ENCODE measurements around the gene SLC47A2. TPM values are rescaled to one million over a fixed set of nuclear protein-coding genes. Genes with fewer than 3 reads are reported as not detected.

SLC47A2 gene
- total and polyA plus RNA-seq, 2 donors (not counting 1 experiment from before 2014, with no cell fraction given) = not detected

GRCh38 chr17:19654342-19654886 is 62.0 kb downstream of the SLC47A2 start:
- H3K4me2 ChIP-seq (ENCODE audit: extremely low read depth, insufficient read depth, low read length) = no peak overlapping the region
- H3K27me3 ChIP-seq (ENCODE audit: control insufficient read depth, insufficient read depth, low read length) = no peaks in the 10 kb centered on the region
- no peak overlapping the region for H3K9ac ChIP-seq (ENCODE audit: insufficient read depth, low read length)
- no peaks in the 10 kb centered on the region for H4K20me1 ChIP-seq (ENCODE audit: control insufficient read depth, extremely low read depth, insufficient read depth, low read length)
- H3K4me1 ChIP-seq (ENCODE audit: control insufficient read depth, extremely low read depth, insufficient read depth, low read length) = no peaks in the 10 kb centered on the region
- no peak overlapping the region for H2AFZ ChIP-seq (ENCODE audit: low read length)
- H3K79me2 ChIP-seq (ENCODE audit: control insufficient read depth, insufficient read depth, low read length) = no peaks in the 10 kb centered on the region
- H3K4me3 ChIP-seq (replicated peaks in 1 of 4; ENCODE audit: control extremely low read depth in 1 of 4, insufficient read depth in 1 of 4, low read depth in 3 of 4, low read length in 4 of 4) = no peak overlapping the region
- no peak for DNase-seq (ENCODE audit: low read depth in 2 of 2)
- no peaks in the 10 kb centered on the region for H3K9me3 ChIP-seq (ENCODE audit: control insufficient read depth, insufficient read depth, low read depth, low read length)
- H3K36me3 ChIP-seq (ENCODE audit: control insufficient read depth, insufficient read depth, low read length) = no peaks in the 10 kb centered on the region
- H3K27ac ChIP-seq (ENCODE audit: insufficient read depth, low read length) = no peak overlapping the region
- TF ChIP-seq EZH2 (IDR thresholded peaks at IDR 0.05; ENCODE audit: low read length, missing control alignments) (no peak), CTCF (conservative IDR thresholded peaks at IDR 0.05 in 1 of 2, IDR thresholded peaks at IDR 0.05 in 1 of 2; ENCODE audit: low read depth in 1 of 2, low read length in 2 of 2) (no peak)

- Histone ChIP-seq H3K27ac (ENCODE audit: insufficient read depth, low read length) (no peak overlapping the region), H4K20me1 (ENCODE audit: control insufficient read depth, extremely low read depth, insufficient read depth, low read length) (no peaks in the 10 kb centered on the region), H2AFZ (ENCODE audit: low read length) (no peak overlapping the region), H3K9ac (ENCODE audit: insufficient read depth, low read length) (no peak overlapping the region), H3K36me3 (ENCODE audit: control insufficient read depth, insufficient read depth, low read length) (no peaks in the 10 kb centered on the region), H3K4me3 (replicated peaks in 1 of 4; ENCODE audit: control extremely low read depth in 1 of 4, insufficient read depth in 1 of 4, low read depth in 3 of 4, low read length in 4 of 4) (no peak overlapping the region), H3K4me1 (ENCODE audit: control insufficient read depth, extremely low read depth, insufficient read depth, low read length) (peaks cover 7% of the 10 kb centered on the region), H3K79me2 (ENCODE audit: control insufficient read depth, insufficient read depth, low read length) (no peaks in the 10 kb centered on the region), H3K9me3 (ENCODE audit: control insufficient read depth, insufficient read depth, low read depth, low read length) (no peaks in the 10 kb centered on the region), H3K4me2 (ENCODE audit: extremely low read depth, insufficient read depth, low read length) (no peak overlapping the region), H3K27me3 (ENCODE audit: control insufficient read depth, insufficient read depth, low read length) (no peaks in the 10 kb centered on the region)
- DNase-seq (ENCODE audit: low read depth in 2 of 2) = no peak
- TF ChIP-seq CTCF (conservative IDR thresholded peaks at IDR 0.05 in 1 of 2, IDR thresholded peaks at IDR 0.05 in 1 of 2; ENCODE audit: low read depth in 1 of 2, low read length in 2 of 2) = no peak
- TF ChIP-seq EZH2 (IDR thresholded peaks at IDR 0.05; ENCODE audit: low read length, missing control alignments) = no peak
These were observed 63.8 kb downstream of the SLC47A2 start for GRCh38 chr17:19652595-19652994.

- Histone ChIP-seq H2AFZ (ENCODE audit: low read length) (no peak overlapping the region), H3K27me3 (ENCODE audit: control insufficient read depth, insufficient read depth, low read length) (no peaks in the 10 kb centered on the region), H4K20me1 (ENCODE audit: control insufficient read depth, extremely low read depth, insufficient read depth, low read length) (no peaks in the 10 kb centered on the region), H3K4me1 (ENCODE audit: control insufficient read depth, extremely low read depth, insufficient read depth, low read length) (peaks cover 12% of the 10 kb centered on the region), H3K9me3 (ENCODE audit: control insufficient read depth, insufficient read depth, low read depth, low read length) (no peaks in the 10 kb centered on the region), H3K4me2 (ENCODE audit: extremely low read depth, insufficient read depth, low read length) (no peak overlapping the region), H3K27ac (ENCODE audit: insufficient read depth, low read length) (no peak overlapping the region), H3K79me2 (ENCODE audit: control insufficient read depth, insufficient read depth, low read length) (no peaks in the 10 kb centered on the region), H3K36me3 (ENCODE audit: control insufficient read depth, insufficient read depth, low read length) (no peaks in the 10 kb centered on the region), H3K9ac (ENCODE audit: insufficient read depth, low read length) (no peak overlapping the region), H3K4me3 (replicated peaks in 1 of 4; ENCODE audit: control extremely low read depth in 1 of 4, insufficient read depth in 1 of 4, low read depth in 3 of 4, low read length in 4 of 4) (no peak overlapping the region)
- DNase-seq (ENCODE audit: low read depth in 2 of 2) = no peak
- TF ChIP-seq EZH2 (IDR thresholded peaks at IDR 0.05; ENCODE audit: low read length, missing control alignments) (no peak), CTCF (conservative IDR thresholded peaks at IDR 0.05 in 1 of 2, IDR thresholded peaks at IDR 0.05 in 1 of 2; ENCODE audit: low read depth in 1 of 2, low read length in 2 of 2) (no peak)
These were observed 64.7 kb downstream of the SLC47A2 start for GRCh38 chr17:19651451-19652238.
